ENCODE data around the gene TPRKB. TPM values are rescaled to one million over a fixed set of nuclear protein-coding genes. Genes with fewer than 3 reads are reported as not detected.
A peak's percentile ranks its signal among the peaks of the same experiment; 100 is the strongest.

The TPRKB gene
- total and polyA plus RNA-seq, 9 of the 15 experiments (the other 6 are each of a cell fraction or from before 2014, with no cell fraction given) = 55.6 to 250 (median 112) TPM

DNA sequence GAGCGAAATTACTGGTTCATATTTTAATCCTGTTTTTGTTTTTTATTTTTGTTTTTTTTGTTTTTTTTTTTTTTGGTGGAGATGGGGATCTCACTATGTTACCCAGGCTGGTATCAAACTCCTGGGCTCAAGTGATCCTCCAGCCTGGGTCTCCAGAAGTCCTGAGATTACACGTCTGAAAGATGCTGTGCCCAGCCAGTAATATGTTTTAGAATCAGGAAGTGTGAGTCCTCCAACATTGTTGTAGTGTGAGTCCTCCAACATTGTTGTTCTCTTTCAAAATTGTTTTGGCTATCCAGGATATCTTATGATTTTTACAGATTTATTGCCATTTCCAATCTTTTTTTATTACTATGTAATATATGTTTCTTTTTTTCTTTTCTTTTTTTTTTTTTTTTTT, 23.1 kb downstream of the TPRKB start:
- Histone ChIP-seq H3K4me2 (ENCODE audit: insufficient read depth, low read length) (no peak overlapping the region), H2AFZ (ENCODE audit: low read depth, low read length) (no peak overlapping the region), H3K27ac (ENCODE audit: extremely low read depth, low read depth, low read length) (no peak overlapping the region), H3K36me3 (ENCODE audit: control insufficient read depth, insufficient read depth, low read length) (no peaks in the 10 kb centered on the region), H3K79me2 (ENCODE audit: control insufficient read depth, insufficient read depth, low read length) (no peaks in the 10 kb centered on the region), H4K20me1 (replicated peaks; ENCODE audit: control insufficient read depth, insufficient read depth, low read length) (no peaks in the 10 kb centered on the region), H3K9me3 (replicated peaks; ENCODE audit: control insufficient read depth, insufficient read depth, low read depth, low read length) (no peaks in the 10 kb centered on the region), H3K9me1 (ENCODE audit: control insufficient read depth, insufficient read depth, low read length) (no peaks in the 10 kb centered on the region), H3K27me3 (ENCODE audit: control insufficient read depth in 2 of 2, insufficient read depth in 2 of 2, low read length in 2 of 2) (peaks cover 0 to 2% of the 10 kb centered on the region in 2 experiments; a peak in 1 of 5 replicates), H3K9ac (ENCODE audit: insufficient read depth in 1 of 2, low read depth in 2 of 2, low read length in 2 of 2) (no peak overlapping the region), H3K4me3 (no peak overlapping the region), H3K4me1 (replicated peaks in 1 of 2; ENCODE audit: control insufficient read depth in 2 of 2, insufficient read depth in 2 of 2, low read length in 2 of 2) (peaks cover 3 to 9% of the 10 kb centered on the region in 2 experiments; a peak in 3 of 5 replicates)
- intact Hi-C loops (cut with micrococcal nuclease) (no loop called here), in situ Hi-C loops (cut with MboI) (no loop called here)
- ATAC-seq (no peak), DNase-seq (ENCODE audit: extremely low read depth in 1 of 4, low spot score in 3 of 4) (no peak), FAIRE-seq (no peak)
- TF ChIP-seq NEUROD1 (IDR thresholded peaks at IDR 0.05; ENCODE audit: borderline replicate concordance, low read depth, low read length, partially characterized antibody) (no peak), ZNF274 (IDR thresholded peaks at IDR 0.05; ENCODE audit: borderline replicate concordance, low read depth, low read length) (peak; percentile 87)
- no TSS peak for BruUV-seq (replicated peaks)
- CTCF ChIA-PET (ENCODE audit: low intra/inter-chr PET ratio) = no interaction called here
- POLR2A ChIA-PET = no interaction called here
- 7% methylated on average over 2 of the region's 2 CpGs for WGBS (ENCODE audit: insufficient coverage, low coverage, missing lambda C conversion rate)

DNA sequence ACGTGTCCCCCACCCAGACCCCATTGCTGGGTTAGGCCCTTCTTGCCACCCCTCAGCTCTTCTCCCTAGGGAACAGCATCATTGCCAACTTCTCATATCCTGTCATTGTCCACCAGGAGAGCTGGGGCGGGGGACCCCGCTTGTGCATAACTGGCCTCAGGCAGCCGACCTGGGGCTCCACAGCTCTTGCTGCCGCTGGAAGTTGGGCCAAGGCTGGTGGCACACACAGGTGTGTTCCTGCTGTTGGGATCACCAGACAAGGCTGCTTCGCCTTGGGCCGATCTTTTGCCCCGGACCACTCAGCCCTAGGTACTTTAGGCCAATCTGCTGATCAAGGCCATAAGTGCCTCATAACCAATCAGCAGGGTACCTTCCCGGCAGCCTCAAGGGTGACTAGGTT, 28.6 kb downstream of the TPRKB start:
- DNase-seq (ENCODE audit: extremely low read depth in 1 of 4, low spot score in 3 of 4) = no peak
- Histone ChIP-seq H3K4me3 (no peak overlapping the region), H3K9ac (ENCODE audit: insufficient read depth in 1 of 2, low read depth in 2 of 2, low read length in 2 of 2) (peak overlapping the region in 1 of 2 experiments; percentile 45; a peak in 2 of 4 replicates), H3K36me3 (ENCODE audit: control insufficient read depth, insufficient read depth, low read length) (no peaks in the 10 kb centered on the region), H4K20me1 (replicated peaks; ENCODE audit: control insufficient read depth, insufficient read depth, low read length) (no peaks in the 10 kb centered on the region; the same call in 1 of the 2 replicates), H3K9me3 (replicated peaks; ENCODE audit: control insufficient read depth, insufficient read depth, low read depth, low read length) (no peaks in the 10 kb centered on the region), H3K27me3 (ENCODE audit: control insufficient read depth in 2 of 2, insufficient read depth in 2 of 2, low read length in 2 of 2) (peaks cover 2 to 10% of the 10 kb centered on the region in 2 experiments; a peak in 2 of 5 replicates), H3K27ac (ENCODE audit: extremely low read depth, low read depth, low read length) (no peak overlapping the region), H3K79me2 (ENCODE audit: control insufficient read depth, insufficient read depth, low read length) (no peaks in the 10 kb centered on the region), H3K4me1 (replicated peaks in 1 of 2; ENCODE audit: control insufficient read depth in 2 of 2, insufficient read depth in 2 of 2, low read length in 2 of 2) (peaks cover 7 to 12% of the 10 kb centered on the region in 2 experiments; a peak in 4 of 5 replicates), H2AFZ (ENCODE audit: low read depth, low read length) (no peak overlapping the region), H3K9me1 (ENCODE audit: control insufficient read depth, insufficient read depth, low read length) (no peaks in the 10 kb centered on the region), H3K4me2 (ENCODE audit: insufficient read depth, low read length) (no peak overlapping the region)
- CTCF ChIA-PET (ENCODE audit: low intra/inter-chr PET ratio) = no interaction called here
- in situ Hi-C loops (cut with MboI) = no loop called here
- POLR2A ChIA-PET = interaction anchor here (1.0 kb wide), 1 partner anchor 28 kb away, joined by 3 read pairs; the partner anchor contains the start of gene TPRKB
- no peak for ATAC-seq
- intact Hi-C loops (cut with micrococcal nuclease) = no loop called here
- BruUV-seq (replicated peaks) = no TSS peak
- 28% methylated on average over 9 of the region's 9 CpGs for WGBS (ENCODE audit: insufficient coverage, low coverage, missing lambda C conversion rate)
- FAIRE-seq = no peak
- TF ChIP-seq KLF13 (tag; IDR thresholded peaks at IDR 0.05; ENCODE audit: borderline replicate concordance, low read depth) (no peak), HMGN3 (IDR thresholded peaks at IDR 0.05; ENCODE audit: borderline replicate concordance, extremely low read depth, insufficient read length, low read depth, low read length) (no peak), ZNF232 (CRISPR knock-in tag; IDR thresholded peaks at IDR 0.05) (no peak), ZNF586 (CRISPR knock-in tag; conservative IDR thresholded peaks at IDR 0.05) (no peak), CUX1 (CRISPR knock-in tag; IDR thresholded peaks at IDR 0.05) (no peak)

Measured in K562 (cell line).